HepG2 (cell line): Measurements from ENCODE around the gene GK. TPM values are rescaled to one million over a fixed set of nuclear protein-coding genes. Genes with fewer than 3 reads are reported as not detected.

Experiments used
- ATAC-seq: fragments of 200-7000 bp; cut with Tn5 transposase; 3 replicates; pipeline ENCODE4 v1.9.1; 2020; ENCODE audit warnings: mild to moderate bottlenecking, moderate library complexity
- BruUV-seq: library from RNA; stranded (reverse); fragments of 400-500 nt; replicated peaks from 2 replicates; lab custom pipeline; 2021; lab: Mats Ljungman, UMichigan
- CTCF ChIA-PET: fragments of 300-600 bp; formaldehyde crosslinking; extraction: SDS; loops from one replicate; lab custom pipeline; 2021; ENCODE audit warnings: low total read pairs, inconsistent platforms, low intra/inter-chr PET ratio; lab: Yijun Ruan, JAX
- POLR2A ChIA-PET: fragments of 350-600 bp; sonication (Branson Sonifier 250); formaldehyde crosslinking; loops from one replicate; lab custom pipeline; 2020; ENCODE audit warnings: antibody characterized with exemption, inconsistent platforms; lab: Yijun Ruan, JAX
- DNase-seq: peaks from one replicate; pipeline ENCODE4 v3.0.0-alpha.2; 2015; ENCODE audit warnings: low spot score
- FAIRE-seq: peaks from 3 replicates; lab custom pipeline; 2011; peaks lifted over from hg19 to GRCh38; lab: Jason Lieb, UNC
- H2AFZ ChIP-seq: one replicate; pipeline ENCODE4 v1.6.1; 2011; ENCODE audit warnings: low read length, inconsistent platforms
- H3K27ac ChIP-seq: fragments of 300-600 bp; 3 replicates; pipeline ENCODE4 v1.8.0; 2011; ENCODE audit warnings: mixed run types, mild to moderate bottlenecking, mixed read lengths, low read length, inconsistent platforms; ENCODE audit not compliant: insufficient read depth; ENCODE audit errors: extremely low read length
- H3K27me3 ChIP-seq, 2 experiments: fragments of 200-600 bp in 1 of 2; 2 replicates in 1 of 2; 3 replicates in 1 of 2; pipeline versions ENCODE4 v1.6.0 to v1.8.0; 2011; ENCODE audit warnings: low read length in 2 of 2, mild to moderate bottlenecking in 2 of 2, moderate library complexity in 2 of 2, inconsistent platforms in 1 of 2; ENCODE audit not compliant: insufficient read depth in 2 of 2, control insufficient read depth in 1 of 2
- H3K36me3 ChIP-seq, 2 experiments: fragments of 200-600 bp in 1 of 2; replicated peaks in 1 of 2; 2 replicates in 1 of 2; 3 replicates in 1 of 2; pipeline versions ENCODE4 v1.5.1 to v1.8.0; 2011; ENCODE audit warnings: low read length in 2 of 2, inconsistent platforms in 1 of 2; ENCODE audit not compliant: insufficient read depth in 2 of 2, control insufficient read depth in 1 of 2
- H3K4me1 ChIP-seq: 2 replicates; pipeline ENCODE4 v1.5.1; 2012; ENCODE audit warnings: low read length, inconsistent platforms; ENCODE audit not compliant: insufficient read depth
- H3K4me2 ChIP-seq: 2 replicates; pipeline ENCODE4 v1.6.0; 2011; ENCODE audit warnings: low read depth, low read length, inconsistent platforms
- H3K4me3 ChIP-seq, 3 experiments: fragments of 200-600 bp in 1 of 3; sonication (generic), shearing (Covaris generic) in 1 of 3; replicated peaks in 1 of 3; 2 replicates each; pipeline ENCODE4 v1.5.1; 2011 to 2016; ENCODE audit warnings: low read length in 3 of 3, inconsistent platforms in 2 of 3, low read depth in 2 of 3, mild to moderate bottlenecking in 2 of 3, control low read depth in 1 of 3, mixed read lengths in 1 of 3; ENCODE audit not compliant: insufficient read depth in 1 of 3
- H3K79me2 ChIP-seq: one replicate; pipeline ENCODE4 v1.6.1; 2011; ENCODE audit warnings: low read length, inconsistent platforms; ENCODE audit not compliant: insufficient read depth
- H3K9ac ChIP-seq: 2 replicates; pipeline ENCODE4 v1.6.0; 2011; ENCODE audit warnings: mild to moderate bottlenecking, low read depth, low read length, inconsistent platforms; ENCODE audit not compliant: insufficient read depth
- H3K9me3 ChIP-seq: 2 replicates; pipeline ENCODE4 v1.5.1; 2012; ENCODE audit warnings: mild to moderate bottlenecking, low read length
- H4K20me1 ChIP-seq: 2 replicates; pipeline ENCODE4 v1.6.0; 2011; ENCODE audit warnings: inconsistent platforms, mild to moderate bottlenecking, low read length, moderate library complexity; ENCODE audit not compliant: insufficient read depth
- ASH2L ChIP-seq: fragments of 300-600, 200-600 bp; sonication (generic); IDR thresholded peaks from 2 replicates; pipeline ENCODE4 v1.7.0; 2017; ENCODE audit warnings: low read depth, mild to moderate bottlenecking, moderate library complexity, mixed read lengths, low read length; ENCODE audit not compliant: insufficient read length
- CENPX ChIP-seq: sonication (generic); formaldehyde crosslinking; IDR thresholded peaks from 2 replicates; pipeline ENCODE4 v1.9.0; 2021; ENCODE audit warnings: mild to moderate bottlenecking, missing genetic modification reagents, moderate library complexity
- GABPB1 ChIP-seq: IDR thresholded peaks from 2 replicates; pipeline ENCODE4 v1.6.1; 2016; ENCODE audit warnings: mild to moderate bottlenecking, missing genetic modification reagents, moderate library complexity, missing compliant biosample characterization
- KDM2A ChIP-seq: sonication (generic); formaldehyde crosslinking; IDR thresholded peaks from 2 replicates; pipeline ENCODE4 v1.4.0; 2020; ENCODE audit warnings: low read depth, missing genetic modification reagents, borderline replicate concordance
- KMT2A ChIP-seq: sonication (generic); formaldehyde crosslinking; IDR thresholded peaks from 2 replicates; pipeline ENCODE4 v1.4.0; 2020; ENCODE audit warnings: missing genetic modification reagents
- SYNCRIP ChIP-seq: fragments of 200-400 bp; formaldehyde crosslinking; IDR thresholded peaks from 2 replicates; pipeline ENCODE4 v1.6.1; 2018; ENCODE audit warnings: mild to moderate bottlenecking, low read depth, low read length; ENCODE audit not compliant: insufficient read depth
- ZC3H4 ChIP-seq: sonication (generic); formaldehyde crosslinking; IDR thresholded peaks from 2 replicates; pipeline ENCODE4 v1.4.0; 2020; ENCODE audit warnings: missing genetic modification reagents, borderline replicate concordance
- ZFY ChIP-seq: sonication (generic); formaldehyde crosslinking; IDR thresholded peaks from 2 replicates; pipeline ENCODE4 v1.4.0; 2020; ENCODE audit warnings: missing genetic modification reagents
- ZNF292 ChIP-seq: sonication (generic); formaldehyde crosslinking; IDR thresholded peaks from 2 replicates; pipeline ENCODE4 v1.8.1; 2022; ENCODE audit warnings: mild to moderate bottlenecking, low read depth, missing genetic modification reagents, borderline replicate concordance
- ZNF510 ChIP-seq: sonication (generic); formaldehyde crosslinking; IDR thresholded peaks from 2 replicates; pipeline ENCODE4 v1.4.0; 2020; ENCODE audit warnings: low read depth, mild to moderate bottlenecking, missing genetic modification reagents
- ZNF549 ChIP-seq: sonication (generic); formaldehyde crosslinking; IDR thresholded peaks from 2 replicates; pipeline ENCODE4 v1.5.0; 2020; ENCODE audit warnings: missing genetic modification reagents
- ZNF883 ChIP-seq: sonication (generic); formaldehyde crosslinking; IDR thresholded peaks from 2 replicates; pipeline ENCODE4 v1.5.1; 2020; ENCODE audit warnings: mild to moderate bottlenecking, missing genetic modification reagents; ENCODE audit errors: not compliant biosample characterization
- WGBS: methylation state at CpG from one replicate; pipeline ENCODE4 v1.1.6; 2017; ENCODE audit warnings: low lambda C conversion rate; 5-methylcytosine and 5-hydroxymethylcytosine counted together
- in situ Hi-C: cut with HindIII; loops from 2 replicates; pipeline ENCODE4 v1.10.0; 2017; ENCODE audit warnings: low pct_unique_long_range_greater_than_20kb; ENCODE audit not compliant: extremely low pct_ligation_motif_present
- intact Hi-C: fragments of 100-400 bp; cut with micrococcal nuclease; formaldehyde crosslinking; loops from one replicate; pipeline ENCODE4 v1.10.0; 2022; ENCODE audit not compliant: unreplicated experiment
- polyA plus RNA-seq, 8 experiments: library from polyadenylated mRNA; depleted of rRNA in 3 of 8; stranded (reverse) in 7 of 8; unstranded in 1 of 8; fragments of >200 nt; fragmentation: Illumina TruSeq in 4 of 8; extraction: Trizol in 4 of 8; gene quantifications; 2 replicates each; pipeline versions ENCODE4 v1.2.1 to v1.2.3, GENCODE V29; 2011 to 2016; ENCODE audit warnings: low read depth in 4 of 8, missing spikeins in 1 of 8, mixed read lengths in 1 of 8; ENCODE audit not compliant: insufficient read depth in 1 of 8
- total RNA-seq, 5 experiments: library from RNA; depleted of rRNA; stranded (reverse); fragments of >200 nt; fragmentation: Illumina TruSeq; extraction: Trizol; gene quantifications; 2 replicates each; pipeline ENCODE4 v1.2.3, GENCODE V29; 2016; ENCODE audit warnings: low read depth in 1 of 5
- TF ChIP-seq, protein P1 (sequence below): sonication (generic); formaldehyde crosslinking; IDR thresholded peaks from 2 replicates; pipeline ENCODE4 v1.4.0; 2020; ENCODE audit warnings: missing genetic modification reagents
- TF ChIP-seq, protein P2 (sequence below): sonication (generic); formaldehyde crosslinking; IDR thresholded peaks from 2 replicates; pipeline ENCODE4 v1.4.0; 2020; ENCODE audit warnings: mild to moderate bottlenecking, missing genetic modification reagents
- TF ChIP-seq, protein P3 (sequence below): sonication (generic); formaldehyde crosslinking; IDR thresholded peaks from 2 replicates; pipeline ENCODE4 v1.5.0; 2020; ENCODE audit warnings: mild to moderate bottlenecking, missing genetic modification reagents, borderline replicate concordance
- TF ChIP-seq, protein P4 (sequence below): sonication (generic); formaldehyde crosslinking; IDR thresholded peaks from 2 replicates; pipeline ENCODE4 v1.5.0; 2020; ENCODE audit warnings: missing genetic modification reagents

Gene GK
- total and polyA plus RNA-seq, 2 of the 13 experiments (the other 11 are each of a cell fraction or from before 2014, with no cell fraction given), result 64.2 to 265 TPM

DNA sequence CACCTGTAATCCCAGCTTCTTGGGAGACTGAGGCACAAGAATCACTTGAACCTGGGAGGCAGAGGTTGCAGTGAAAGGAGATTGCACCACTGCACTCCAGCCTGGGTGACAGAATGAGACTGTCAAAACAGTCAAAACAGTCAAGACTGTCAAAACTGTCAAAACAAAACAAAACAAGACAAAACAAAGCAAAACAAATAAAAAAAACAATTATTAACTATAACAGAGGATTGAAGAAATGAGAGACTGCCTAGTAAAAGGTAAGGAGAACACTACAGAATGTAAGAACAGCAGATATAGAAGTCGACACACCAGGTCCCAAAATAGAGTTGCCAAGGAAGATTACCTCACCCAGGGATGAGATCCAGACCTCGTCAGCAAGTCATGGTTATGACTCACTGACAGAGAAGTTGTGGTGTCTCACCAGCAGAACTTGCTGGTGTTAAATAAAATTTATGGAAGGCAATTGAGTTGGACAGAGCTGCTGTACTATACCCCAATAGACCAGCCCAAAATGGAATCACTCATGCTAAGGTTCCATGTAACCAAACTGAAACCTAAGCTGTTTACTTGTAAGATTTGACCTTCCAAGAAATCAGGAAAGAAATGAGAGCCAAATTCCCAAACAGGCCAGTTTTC, 32.1 kb upstream of the GK start:
- Histone ChIP-seq H3K27me3 (no peaks in the 10 kb centered on the region), H3K4me2 (no peak overlapping the region), H3K9me3 (peaks cover 7% of the 10 kb centered on the region; the same call in 1 of the 2 replicates), H4K20me1 (no peaks in the 10 kb centered on the region), H3K4me1 (peaks cover 13% of the 10 kb centered on the region), H3K27ac (no peak overlapping the region), H3K4me3 (no peak overlapping the region), H2AFZ (no peak overlapping the region), H3K9ac (no peak overlapping the region), H3K36me3 (no peaks in the 10 kb centered on the region), H3K79me2 (no peaks in the 10 kb centered on the region)
- POLR2A ChIA-PET, result no interaction called here
- FAIRE-seq (no peak), DNase-seq (no peak), ATAC-seq (no peak)
- BruUV-seq, result no TSS peak
- CTCF ChIA-PET, result no interaction called here
- in situ Hi-C loops (no loop called here), intact Hi-C loops (no loop called here)
- whole genome bisulfite sequencing, result 76% methylated on average over 2 of the region's 2 CpGs
- TF ChIP-seq KMT2A (CRISPR knock-in tag), result no peak
- TF ChIP-seq, protein P1, sequence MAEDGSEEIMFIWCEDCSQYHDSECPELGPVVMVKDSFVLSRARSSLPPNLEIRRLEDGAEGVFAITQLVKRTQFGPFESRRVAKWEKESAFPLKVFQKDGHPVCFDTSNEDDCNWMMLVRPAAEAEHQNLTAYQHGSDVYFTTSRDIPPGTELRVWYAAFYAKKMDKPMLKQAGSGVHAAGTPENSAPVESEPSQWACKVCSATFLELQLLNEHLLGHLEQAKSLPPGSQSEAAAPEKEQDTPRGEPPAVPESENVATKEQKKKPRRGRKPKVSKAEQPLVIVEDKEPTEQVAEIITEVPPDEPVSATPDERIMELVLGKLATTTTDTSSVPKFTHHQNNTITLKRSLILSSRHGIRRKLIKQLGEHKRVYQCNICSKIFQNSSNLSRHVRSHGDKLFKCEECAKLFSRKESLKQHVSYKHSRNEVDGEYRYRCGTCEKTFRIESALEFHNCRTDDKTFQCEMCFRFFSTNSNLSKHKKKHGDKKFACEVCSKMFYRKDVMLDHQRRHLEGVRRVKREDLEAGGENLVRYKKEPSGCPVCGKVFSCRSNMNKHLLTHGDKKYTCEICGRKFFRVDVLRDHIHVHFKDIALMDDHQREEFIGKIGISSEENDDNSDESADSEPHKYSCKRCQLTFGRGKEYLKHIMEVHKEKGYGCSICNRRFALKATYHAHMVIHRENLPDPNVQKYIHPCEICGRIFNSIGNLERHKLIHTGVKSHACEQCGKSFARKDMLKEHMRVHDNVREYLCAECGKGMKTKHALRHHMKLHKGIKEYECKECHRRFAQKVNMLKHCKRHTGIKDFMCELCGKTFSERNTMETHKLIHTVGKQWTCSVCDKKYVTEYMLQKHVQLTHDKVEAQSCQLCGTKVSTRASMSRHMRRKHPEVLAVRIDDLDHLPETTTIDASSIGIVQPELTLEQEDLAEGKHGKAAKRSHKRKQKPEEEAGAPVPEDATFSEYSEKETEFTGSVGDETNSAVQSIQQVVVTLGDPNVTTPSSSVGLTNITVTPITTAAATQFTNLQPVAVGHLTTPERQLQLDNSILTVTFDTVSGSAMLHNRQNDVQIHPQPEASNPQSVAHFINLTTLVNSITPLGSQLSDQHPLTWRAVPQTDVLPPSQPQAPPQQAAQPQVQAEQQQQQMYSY (CRISPR knock-in tag), result no peak
- TF ChIP-seq ZNF883 (CRISPR knock-in tag), result no peak
- no peak for TF ChIP-seq SYNCRIP
- TF ChIP-seq ZC3H4 (CRISPR knock-in tag), result no peak
- TF ChIP-seq ZNF549 (CRISPR knock-in tag), result no peak
- TF ChIP-seq, protein P2, sequence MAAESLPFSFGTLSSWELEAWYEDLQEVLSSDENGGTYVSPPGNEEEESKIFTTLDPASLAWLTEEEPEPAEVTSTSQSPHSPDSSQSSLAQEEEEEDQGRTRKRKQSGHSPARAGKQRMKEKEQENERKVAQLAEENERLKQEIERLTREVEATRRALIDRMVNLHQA (CRISPR knock-in tag), result no peak
- TF ChIP-seq, protein P3, sequence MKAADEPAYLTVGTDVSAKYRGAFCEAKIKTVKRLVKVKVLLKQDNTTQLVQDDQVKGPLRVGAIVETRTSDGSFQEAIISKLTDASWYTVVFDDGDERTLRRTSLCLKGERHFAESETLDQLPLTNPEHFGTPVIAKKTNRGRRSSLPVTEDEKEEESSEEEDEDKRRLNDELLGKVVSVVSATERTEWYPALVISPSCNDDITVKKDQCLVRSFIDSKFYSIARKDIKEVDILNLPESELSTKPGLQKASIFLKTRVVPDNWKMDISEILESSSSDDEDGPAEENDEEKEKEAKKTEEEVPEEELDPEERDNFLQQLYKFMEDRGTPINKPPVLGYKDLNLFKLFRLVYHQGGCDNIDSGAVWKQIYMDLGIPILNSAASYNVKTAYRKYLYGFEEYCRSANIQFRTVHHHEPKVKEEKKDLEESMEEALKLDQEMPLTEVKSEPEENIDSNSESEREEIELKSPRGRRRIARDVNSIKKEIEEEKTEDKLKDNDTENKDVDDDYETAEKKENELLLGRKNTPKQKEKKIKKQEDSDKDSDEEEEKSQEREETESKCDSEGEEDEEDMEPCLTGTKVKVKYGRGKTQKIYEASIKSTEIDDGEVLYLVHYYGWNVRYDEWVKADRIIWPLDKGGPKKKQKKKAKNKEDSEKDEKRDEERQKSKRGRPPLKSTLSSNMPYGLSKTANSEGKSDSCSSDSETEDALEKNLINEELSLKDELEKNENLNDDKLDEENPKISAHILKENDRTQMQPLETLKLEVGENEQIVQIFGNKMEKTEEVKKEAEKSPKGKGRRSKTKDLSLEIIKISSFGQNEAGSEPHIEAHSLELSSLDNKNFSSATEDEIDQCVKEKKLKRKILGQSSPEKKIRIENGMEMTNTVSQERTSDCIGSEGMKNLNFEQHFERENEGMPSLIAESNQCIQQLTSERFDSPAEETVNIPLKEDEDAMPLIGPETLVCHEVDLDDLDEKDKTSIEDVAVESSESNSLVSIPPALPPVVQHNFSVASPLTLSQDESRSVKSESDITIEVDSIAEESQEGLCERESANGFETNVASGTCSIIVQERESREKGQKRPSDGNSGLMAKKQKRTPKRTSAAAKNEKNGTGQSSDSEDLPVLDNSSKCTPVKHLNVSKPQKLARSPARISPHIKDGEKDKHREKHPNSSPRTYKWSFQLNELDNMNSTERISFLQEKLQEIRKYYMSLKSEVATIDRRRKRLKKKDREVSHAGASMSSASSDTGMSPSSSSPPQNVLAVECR (CRISPR knock-in tag), result no peak
- TF ChIP-seq ZNF510 (CRISPR knock-in tag), result no peak
- no peak for TF ChIP-seq ZFY (CRISPR knock-in tag)
- TF ChIP-seq ZNF292 (CRISPR knock-in tag), result no peak
- no peak for TF ChIP-seq ASH2L
- TF ChIP-seq, protein P4, sequence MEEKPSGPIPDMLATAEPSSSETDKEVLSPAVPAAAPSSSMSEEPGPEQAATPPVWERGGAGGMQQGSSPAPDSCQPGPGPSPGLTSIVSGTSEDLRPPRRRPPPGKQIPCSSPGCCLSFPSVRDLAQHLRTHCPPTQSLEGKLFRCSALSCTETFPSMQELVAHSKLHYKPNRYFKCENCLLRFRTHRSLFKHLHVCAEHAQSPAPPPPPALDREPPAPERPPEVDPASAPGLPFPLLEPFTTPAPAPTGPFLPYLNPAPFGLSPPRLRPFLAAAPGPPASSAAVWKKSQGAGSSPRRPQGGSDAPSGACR (CRISPR knock-in tag), result no peak
- TF ChIP-seq GABPB1 (CRISPR knock-in tag), result no peak
- no peak for TF ChIP-seq CENPX (CRISPR knock-in tag)
- no peak for TF ChIP-seq KDM2A (CRISPR knock-in tag)
